Keratinocyte (primary cell): Measurements from ENCODE around the gene ENO2. TPM values are rescaled to one million over a fixed set of nuclear protein-coding genes. Genes with fewer than 3 reads are reported as not detected.

Source experiments
- DNase-seq: peaks from one replicate; pipeline ENCODE4 v3.0.0-alpha.2; 2011; ENCODE audit warnings: low read depth, missing footprints, low spot score
- FAIRE-seq: peaks from 2 replicates; lab custom pipeline; 2011; peaks lifted over from hg19 to GRCh38; lab: Jason Lieb, UNC
- H2AFZ ChIP-seq: 2 replicates; pipeline ENCODE4 v1.6.0; 2012; ENCODE audit warnings: low read length, control low read depth, inconsistent platforms; ENCODE audit not compliant: control insufficient read depth
- H3K27ac ChIP-seq: 2 replicates; pipeline ENCODE4 v1.5.1; 2011; ENCODE audit warnings: low read length; ENCODE audit not compliant: control insufficient read depth, insufficient read depth
- H3K27me3 ChIP-seq: 3 replicates; pipeline ENCODE4 v1.6.0; 2011; ENCODE audit warnings: low read length; ENCODE audit not compliant: control insufficient read depth, insufficient read depth; ENCODE audit errors: extremely low read depth
- H3K36me3 ChIP-seq, 2 experiments: 2 replicates in 1 of 2; 3 replicates in 1 of 2; pipeline ENCODE4 v1.5.1; 2011; ENCODE audit warnings: low read length in 2 of 2, mild to moderate bottlenecking in 1 of 2; ENCODE audit not compliant: control insufficient read depth in 2 of 2, insufficient read depth in 2 of 2; ENCODE audit errors: extremely low read depth in 1 of 2
- H3K4me1 ChIP-seq: 3 replicates; pipeline ENCODE4 v1.5.1; 2011; ENCODE audit warnings: low read length; ENCODE audit not compliant: control insufficient read depth, insufficient read depth; ENCODE audit errors: extremely low read depth
- H3K4me2 ChIP-seq: 3 replicates; pipeline ENCODE4 v1.6.0; 2011; ENCODE audit warnings: low read depth, low read length; ENCODE audit not compliant: control insufficient read depth, insufficient read depth; ENCODE audit errors: extremely low read depth
- H3K4me3 ChIP-seq, 3 experiments: fragments of 200-600 bp in 1 of 3; sonication (generic) in 1 of 3; 2 replicates in 2 of 3; 3 replicates in 1 of 3; pipeline ENCODE4 v1.5.1; 2011 to 2016; ENCODE audit warnings: low read length in 3 of 3, mild to moderate bottlenecking in 3 of 3, control low read depth in 2 of 3, inconsistent platforms in 1 of 3, low read depth in 1 of 3, mixed read lengths in 1 of 3, mixed run types in 1 of 3, moderate library complexity in 1 of 3; ENCODE audit not compliant: control insufficient read depth in 2 of 3, insufficient read depth in 2 of 3; ENCODE audit errors: extremely low read depth in 1 of 3
- H3K79me2 ChIP-seq: 2 replicates; pipeline ENCODE4 v1.6.0; 2012; ENCODE audit warnings: low read length; ENCODE audit not compliant: control insufficient read depth, insufficient read depth
- H3K9ac ChIP-seq: 3 replicates; pipeline ENCODE4 v1.6.0; 2011; ENCODE audit warnings: low read length; ENCODE audit not compliant: control insufficient read depth, insufficient read depth; ENCODE audit errors: extremely low read depth
- H3K9me1 ChIP-seq: 3 replicates; pipeline ENCODE4 v1.6.0; 2011; ENCODE audit warnings: low read length; ENCODE audit not compliant: control insufficient read depth, insufficient read depth; ENCODE audit errors: extremely low read depth
- H3K9me3 ChIP-seq: 2 replicates; pipeline ENCODE4 v1.5.1; 2012; ENCODE audit warnings: low read depth, low read length; ENCODE audit not compliant: control insufficient read depth
- H4K20me1 ChIP-seq: 3 replicates; pipeline ENCODE4 v1.6.0; 2011; ENCODE audit warnings: low read length; ENCODE audit not compliant: control insufficient read depth, insufficient read depth; ENCODE audit errors: extremely low read depth
- EZH2 ChIP-seq: IDR thresholded peaks from one replicate; pipeline ENCODE4 v1.6.1; 2012; ENCODE audit warnings: inconsistent platforms, mild to moderate bottlenecking, low read length, moderate library complexity
- dilution Hi-C: fragments of 300-500 bp; cut with MboI; formaldehyde crosslinking; loops from one replicate; pipeline ENCODE4 v1.7.0; 2020; ENCODE audit warnings: low sequenced_read_pairs; ENCODE audit not compliant: extremely low pct_ligation_motif_present
- polyA plus RNA-seq, 5 experiments: library from polyadenylated mRNA; depleted of rRNA in 3 of 5; stranded (reverse) in 3 of 5; stranded (forward) in 1 of 5; unstranded in 1 of 5; fragments of >200 nt; gene quantifications; 1 replicate in 1 of 5; 2 replicates in 3 of 5; 3 replicates in 1 of 5; pipeline versions ENCODE4 v1.2.1 to v1.2.3, GENCODE V29; 2011 to 2012; ENCODE audit warnings: missing spikeins in 2 of 5, low read depth in 1 of 5, low replicate concordance in 1 of 5
- TF ChIP-seq, protein P1 (sequence below), 3 experiments: IDR thresholded peaks in 1 of 3; conservative IDR thresholded peaks in 1 of 3; optimal IDR thresholded peaks in 1 of 3; 2 replicates in 2 of 3; 3 replicates in 1 of 3; pipeline versions ENCODE3 to v1.5.1; 2011; ENCODE audit warnings: low read length in 3 of 3, mild to moderate bottlenecking in 3 of 3, moderate library complexity in 2 of 3, control low read depth in 1 of 3, inconsistent platforms in 1 of 3; ENCODE audit not compliant: insufficient read depth in 2 of 3; ENCODE audit errors: extremely low read depth in 1 of 3

Gene ENO2
- polyA plus RNA-seq, 1 donor (not counting 4 experiments of a cell fraction or from before 2014, with no cell fraction given), result 1.7 TPM

DNA sequence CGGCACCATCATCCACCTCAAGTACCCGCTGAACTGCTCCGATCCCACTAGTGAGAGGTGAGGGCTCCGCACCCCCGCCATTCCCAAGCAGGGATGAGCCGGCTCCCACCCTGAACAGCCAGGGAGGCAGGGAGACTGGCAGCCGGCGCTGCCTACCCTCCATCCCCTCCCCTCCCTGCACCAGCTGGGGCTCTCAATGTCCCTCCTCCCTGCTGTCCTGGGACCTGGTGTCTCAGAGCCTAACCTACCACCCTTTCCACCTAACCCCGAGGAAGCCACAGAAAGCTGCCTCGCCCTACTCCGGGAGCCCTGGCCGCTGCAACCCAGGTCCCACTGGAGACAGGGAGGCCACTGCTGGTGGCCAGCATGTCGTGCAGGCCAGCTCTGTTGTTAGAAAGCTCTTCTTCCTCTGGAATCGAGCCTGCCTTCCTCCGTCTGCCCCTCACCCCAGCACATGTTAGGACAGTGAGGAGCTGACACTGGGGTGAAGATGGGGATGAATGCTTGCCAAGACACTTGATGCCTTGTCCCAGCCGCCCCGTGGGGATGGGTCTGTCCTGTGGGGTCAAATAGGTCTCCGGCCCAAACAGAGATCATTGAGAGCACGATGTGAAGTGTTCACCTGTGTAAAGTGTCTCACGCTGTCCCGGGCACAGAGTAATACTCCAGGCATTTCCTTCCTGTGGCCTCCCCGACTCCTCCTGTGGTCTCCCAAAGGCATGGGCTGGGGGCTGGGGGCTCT is 37.9 kb downstream of the ENO2 start:
- Histone ChIP-seq H3K4me2 (no peak overlapping the region), H2AFZ (no peak overlapping the region), H3K4me3 (no peak overlapping the region), H3K36me3 (no peaks in the 10 kb centered on the region), H3K9me3 (no peaks in the 10 kb centered on the region), H4K20me1 (no peaks in the 10 kb centered on the region), H3K27ac (no peak overlapping the region), H3K9me1 (no peaks in the 10 kb centered on the region), H3K4me1 (no peaks in the 10 kb centered on the region), H3K9ac (no peak overlapping the region), H3K79me2 (no peaks in the 10 kb centered on the region), H3K27me3 (no peaks in the 10 kb centered on the region)
- dilution Hi-C loops, result no loop called here
- FAIRE-seq, result no peak
- DNase-seq, result no peak
- no peak for TF ChIP-seq EZH2
- TF ChIP-seq, protein P1, sequence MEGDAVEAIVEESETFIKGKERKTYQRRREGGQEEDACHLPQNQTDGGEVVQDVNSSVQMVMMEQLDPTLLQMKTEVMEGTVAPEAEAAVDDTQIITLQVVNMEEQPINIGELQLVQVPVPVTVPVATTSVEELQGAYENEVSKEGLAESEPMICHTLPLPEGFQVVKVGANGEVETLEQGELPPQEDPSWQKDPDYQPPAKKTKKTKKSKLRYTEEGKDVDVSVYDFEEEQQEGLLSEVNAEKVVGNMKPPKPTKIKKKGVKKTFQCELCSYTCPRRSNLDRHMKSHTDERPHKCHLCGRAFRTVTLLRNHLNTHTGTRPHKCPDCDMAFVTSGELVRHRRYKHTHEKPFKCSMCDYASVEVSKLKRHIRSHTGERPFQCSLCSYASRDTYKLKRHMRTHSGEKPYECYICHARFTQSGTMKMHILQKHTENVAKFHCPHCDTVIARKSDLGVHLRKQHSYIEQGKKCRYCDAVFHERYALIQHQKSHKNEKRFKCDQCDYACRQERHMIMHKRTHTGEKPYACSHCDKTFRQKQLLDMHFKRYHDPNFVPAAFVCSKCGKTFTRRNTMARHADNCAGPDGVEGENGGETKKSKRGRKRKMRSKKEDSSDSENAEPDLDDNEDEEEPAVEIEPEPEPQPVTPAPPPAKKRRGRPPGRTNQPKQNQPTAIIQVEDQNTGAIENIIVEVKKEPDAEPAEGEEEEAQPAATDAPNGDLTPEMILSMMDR (optimal IDR thresholded peaks at IDR 0.05 in 1 of 3, IDR thresholded peaks at IDR 0.05 in 1 of 3, conservative IDR thresholded peaks at IDR 0.05 in 1 of 3; ENCODE audit: extremely low read depth in 1 of 3, insufficient read depth in 2 of 3, low read length in 3 of 3), result no peak

DNA sequence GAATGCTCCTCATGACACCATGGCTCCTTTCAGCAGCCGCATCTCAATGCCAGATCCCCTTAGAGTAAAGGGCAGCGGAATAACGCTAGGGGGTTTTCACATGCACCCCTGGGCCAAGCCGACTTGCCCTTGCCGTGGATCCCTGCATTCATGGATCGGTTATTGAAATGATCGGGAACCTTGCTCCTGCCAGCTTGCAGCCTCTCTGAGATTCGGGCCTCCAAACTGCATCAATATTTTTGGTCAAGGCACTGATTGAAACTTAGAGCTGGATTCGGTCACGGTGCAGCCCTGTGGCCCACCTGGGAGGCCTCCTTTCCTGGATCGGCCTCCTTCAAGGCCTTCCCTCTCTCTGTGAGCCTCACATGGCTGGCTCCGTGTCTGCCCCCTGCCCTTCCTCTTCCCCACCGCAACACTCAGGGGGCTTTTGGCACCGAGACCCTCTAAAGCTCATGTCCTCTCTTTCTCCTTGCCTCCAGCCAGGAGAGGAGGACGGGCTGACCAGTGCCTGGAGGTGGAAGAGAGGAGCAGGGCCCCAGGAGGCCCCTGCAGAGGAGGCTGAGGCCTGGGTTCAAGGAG is 38.6 kb downstream of the ENO2 start:
- FAIRE-seq (no peak), DNase-seq (no peak)
- TF ChIP-seq EZH2, result no peak
- TF ChIP-seq, protein P1 (optimal IDR thresholded peaks at IDR 0.05 in 1 of 3, IDR thresholded peaks at IDR 0.05 in 1 of 3, conservative IDR thresholded peaks at IDR 0.05 in 1 of 3; ENCODE audit: extremely low read depth in 1 of 3, insufficient read depth in 2 of 3, low read length in 3 of 3), result no peak
- H3K27me3 ChIP-seq, result no peaks in the 10 kb centered on the region
- H2AFZ ChIP-seq, result no peak overlapping the region
- H3K9me3 ChIP-seq, result no peaks in the 10 kb centered on the region
- no peak overlapping the region for H3K4me3 ChIP-seq
- no peaks in the 10 kb centered on the region for H4K20me1 ChIP-seq
- no peaks in the 10 kb centered on the region for H3K36me3 ChIP-seq
- no peak overlapping the region for H3K9ac ChIP-seq
- H3K4me2 ChIP-seq, result no peak overlapping the region
- H3K4me1 ChIP-seq, result peaks cover 2% of the 10 kb centered on the region
- dilution Hi-C loops, result no loop called here
- no peaks in the 10 kb centered on the region for H3K9me1 ChIP-seq
- no peak overlapping the region for H3K27ac ChIP-seq
- H3K79me2 ChIP-seq, result no peaks in the 10 kb centered on the region
